G401.6 (cell line): ENCODE data around the gene RAPGEF5.
"Not testable (repeated sequence)": the region's sequence is repeated elsewhere in the genome, so short reads cannot be mapped to it uniquely, and the experiment has no call there.

Source experiments
- FAIRE-seq: peaks from 2 replicates; lab custom pipeline; 2012; peaks lifted over from hg19 to GRCh38; lab: Jason Lieb, UNC

The RAPGEF5 gene

DNA sequence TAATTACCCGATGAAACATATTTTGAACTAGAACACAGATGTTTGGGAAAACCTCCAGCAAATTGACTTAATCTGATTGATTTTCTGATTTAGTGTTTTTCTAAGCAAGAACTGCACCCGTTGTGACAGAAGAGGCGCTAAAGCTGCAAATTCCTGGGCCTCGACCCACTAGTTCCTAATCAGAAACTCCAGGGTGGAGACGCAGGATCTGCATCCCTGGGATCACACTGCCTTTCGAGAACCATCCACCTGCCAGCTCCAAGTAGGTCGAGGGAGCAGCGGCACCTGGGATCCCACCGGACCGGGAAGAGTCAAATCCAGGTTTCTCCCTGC, 274.4 kb downstream of the RAPGEF5 start:
- no peak for FAIRE-seq

DNA sequence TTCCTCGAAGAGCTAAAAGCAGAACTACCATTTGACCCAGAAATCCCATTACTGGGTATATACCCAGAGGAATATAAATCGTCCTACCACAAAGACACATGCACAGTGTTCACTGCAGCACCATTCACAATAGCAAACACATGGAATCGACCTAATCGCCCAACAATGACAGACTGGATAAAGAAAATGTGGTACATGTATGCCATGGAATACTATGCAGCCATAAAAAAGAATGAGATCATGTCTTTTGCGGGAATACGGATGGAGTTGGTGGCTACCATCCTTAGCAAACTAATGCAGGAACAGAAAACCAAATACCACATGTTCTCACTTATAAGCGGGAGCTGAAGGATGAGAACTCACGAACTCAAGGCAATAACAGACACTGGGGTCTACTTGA, 276.7 kb downstream of the RAPGEF5 start:
- not testable (repeated sequence) for FAIRE-seq

DNA sequence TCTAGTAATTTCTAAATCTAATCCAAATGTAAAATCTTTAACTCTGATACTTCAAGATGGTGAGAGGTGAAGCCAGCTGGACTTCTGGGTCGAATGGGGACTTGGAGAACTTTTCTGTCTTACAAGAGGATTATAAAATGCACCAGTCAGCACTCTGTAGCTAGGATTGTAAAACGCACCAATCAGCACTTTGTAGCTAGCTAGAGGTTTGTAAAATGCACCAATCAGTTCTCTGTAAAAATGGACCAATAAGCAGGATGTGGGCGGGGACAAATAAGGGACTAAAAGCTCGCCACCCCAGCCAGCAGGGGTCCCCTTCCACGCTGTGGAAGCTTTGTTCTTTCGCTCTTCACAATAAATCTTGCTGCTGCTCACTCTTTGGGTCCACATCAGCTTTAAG, 278.1 kb downstream of the RAPGEF5 start:
- FAIRE-seq, result not testable (repeated sequence)

DNA sequence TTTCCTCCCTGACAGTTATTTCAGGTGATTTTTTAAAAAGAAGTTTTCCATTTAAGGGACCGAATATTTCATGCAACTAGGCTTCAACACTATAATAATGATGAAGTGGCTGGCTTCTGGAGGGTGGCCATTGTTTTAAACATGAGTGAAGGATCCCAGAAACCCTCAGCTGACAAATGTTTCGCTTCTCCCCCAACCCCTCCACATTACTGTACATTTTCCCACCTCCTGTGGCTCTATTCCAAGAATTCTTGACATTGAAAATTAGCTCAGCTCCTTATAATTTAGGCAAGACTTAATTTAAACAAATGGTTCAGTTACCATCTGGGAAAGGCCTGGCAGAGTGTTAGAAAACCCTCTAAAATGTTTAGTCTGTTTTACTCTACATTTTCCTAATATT, 281.4 kb downstream of the RAPGEF5 start:
- FAIRE-seq, result no peak

DNA sequence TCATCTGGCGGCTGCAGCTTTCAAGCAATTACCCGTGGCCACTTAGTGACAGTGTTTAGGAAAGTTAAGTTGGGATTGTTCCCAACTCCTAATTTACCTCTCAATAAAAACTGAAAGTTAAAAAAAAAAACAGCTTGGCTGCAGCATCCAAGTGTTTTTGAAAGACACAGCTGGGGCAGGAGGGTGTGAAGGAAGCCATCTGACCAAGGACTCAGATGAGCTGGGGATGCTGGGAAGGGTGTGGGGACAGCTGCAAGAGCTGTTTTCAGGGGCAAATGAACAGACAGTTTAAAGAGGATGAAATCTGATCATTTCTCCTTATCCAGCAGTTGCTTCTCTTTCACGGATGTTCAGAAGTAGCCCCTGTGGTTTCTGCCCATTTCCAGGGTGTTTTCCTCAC, 282.1 kb downstream of the RAPGEF5 start:
- FAIRE-seq, result no peak
